ENCODE results near the gene MFGE8. TPM values are rescaled to one million over a fixed set of nuclear protein-coding genes. Genes with fewer than 3 reads are reported as not detected.

The MFGE8 gene
- polyA plus RNA-seq, 1 of the 3 experiments (the other 2 are of a cell fraction): 247 TPM

DNA sequence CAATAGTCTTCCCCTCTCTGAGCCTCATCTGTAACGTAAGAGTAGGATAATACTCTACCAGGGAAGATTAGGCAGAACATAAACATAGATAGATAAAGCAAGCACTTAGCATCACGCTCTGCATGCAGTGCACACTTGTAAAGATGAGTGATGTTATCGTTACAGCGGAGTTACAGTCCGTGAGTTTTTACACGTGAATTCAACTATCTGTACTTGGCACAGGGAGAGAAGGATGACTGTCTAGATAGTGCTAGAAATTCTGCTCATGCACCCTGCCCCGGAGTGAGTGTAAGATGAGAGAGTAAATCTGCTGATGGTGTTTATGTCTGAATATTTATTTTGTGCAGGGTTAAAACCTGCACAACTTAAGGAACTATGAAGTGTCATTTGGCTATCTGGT is 53.6 kb downstream of the MFGE8 start:
- Histone ChIP-seq H3K4me3 (ENCODE audit: low read depth in 2 of 2, low read length in 1 of 2) (no peak overlapping the region), H3K27me3 (ENCODE audit: insufficient read depth) (no peaks in the 10 kb centered on the region; the same call in 1 of the 2 replicates), H3K79me2 (ENCODE audit: insufficient read depth) (no peaks in the 10 kb centered on the region), H3K4me2 (no peak overlapping the region), H4K20me1 (ENCODE audit: insufficient read depth) (no peaks in the 10 kb centered on the region), H3F3A (replicated peaks; ENCODE audit: insufficient read depth) (no peaks in the 10 kb centered on the region), H3K9me3 (no peaks in the 10 kb centered on the region), H3K4me1 (ENCODE audit: control insufficient read depth in 1 of 2, insufficient read depth in 2 of 2, low read depth in 1 of 2, low read length in 1 of 2) (no peaks in the 10 kb centered on the region; a peak in 1 of 4 replicates), H3K27ac (ENCODE audit: low read depth in 2 of 2, low read length in 1 of 2) (no peak overlapping the region), H3K9me2 (no peaks in the 10 kb centered on the region), H3K9ac (no peak overlapping the region), H2AFZ (ENCODE audit: low read depth) (no peak overlapping the region), H3K36me3 (replicated peaks in 1 of 2; ENCODE audit: control insufficient read depth in 1 of 2, insufficient read depth in 2 of 2, low read length in 1 of 2) (no peaks in the 10 kb centered on the region)
- ChIA-PET POLR2A (interaction anchor here (1.2 kb wide), 1 partner anchor 31 kb away, joined by 3 read pairs; no protein-coding TSS in a partner anchor), CTCF (interaction anchor here (1.4 kb wide), 1 partner anchor 25 kb away, joined by 4 read pairs; no protein-coding TSS in a partner anchor)
- TF ChIP-seq, protein P1, sequence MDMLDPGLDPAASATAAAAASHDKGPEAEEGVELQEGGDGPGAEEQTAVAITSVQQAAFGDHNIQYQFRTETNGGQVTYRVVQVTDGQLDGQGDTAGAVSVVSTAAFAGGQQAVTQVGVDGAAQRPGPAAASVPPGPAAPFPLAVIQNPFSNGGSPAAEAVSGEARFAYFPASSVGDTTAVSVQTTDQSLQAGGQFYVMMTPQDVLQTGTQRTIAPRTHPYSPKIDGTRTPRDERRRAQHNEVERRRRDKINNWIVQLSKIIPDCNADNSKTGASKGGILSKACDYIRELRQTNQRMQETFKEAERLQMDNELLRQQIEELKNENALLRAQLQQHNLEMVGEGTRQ (IDR thresholded peaks at IDR 0.05; ENCODE audit: borderline replicate concordance, low read depth, low read length): no peak
- TF ChIP-seq FOSL2 (IDR thresholded peaks at IDR 0.05; ENCODE audit: borderline replicate concordance, low read depth) (no peak), RAD21 (IDR thresholded peaks at IDR 0.05; ENCODE audit: low read length) (no peak), JUND (IDR thresholded peaks at IDR 0.05) (no peak), TAF1 (IDR thresholded peaks at IDR 0.05; ENCODE audit: borderline replicate concordance, low read depth, low read length) (no peak), NFIC (IDR thresholded peaks at IDR 0.05; ENCODE audit: borderline replicate concordance) (no peak), MEF2A (IDR thresholded peaks at IDR 0.05; ENCODE audit: borderline replicate concordance, low read depth) (no peak), SMC3 (IDR thresholded peaks at IDR 0.05; ENCODE audit: low read depth, low read length) (no peak)
- TF ChIP-seq, protein P2, sequence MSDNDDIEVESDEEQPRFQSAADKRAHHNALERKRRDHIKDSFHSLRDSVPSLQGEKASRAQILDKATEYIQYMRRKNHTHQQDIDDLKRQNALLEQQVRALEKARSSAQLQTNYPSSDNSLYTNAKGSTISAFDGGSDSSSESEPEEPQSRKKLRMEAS (IDR thresholded peaks at IDR 0.05; ENCODE audit: low read depth): no peak
- TF ChIP-seq, protein P3, sequence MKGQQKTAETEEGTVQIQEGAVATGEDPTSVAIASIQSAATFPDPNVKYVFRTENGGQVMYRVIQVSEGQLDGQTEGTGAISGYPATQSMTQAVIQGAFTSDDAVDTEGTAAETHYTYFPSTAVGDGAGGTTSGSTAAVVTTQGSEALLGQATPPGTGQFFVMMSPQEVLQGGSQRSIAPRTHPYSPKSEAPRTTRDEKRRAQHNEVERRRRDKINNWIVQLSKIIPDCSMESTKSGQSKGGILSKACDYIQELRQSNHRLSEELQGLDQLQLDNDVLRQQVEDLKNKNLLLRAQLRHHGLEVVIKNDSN (IDR thresholded peaks at IDR 0.05; ENCODE audit: borderline replicate concordance, low read depth): no peak
- 17% methylated on average over 7 of the region's 7 CpGs for WGBS (ENCODE audit: low lambda C conversion rate)
- no peak for DNase-seq

DNA sequence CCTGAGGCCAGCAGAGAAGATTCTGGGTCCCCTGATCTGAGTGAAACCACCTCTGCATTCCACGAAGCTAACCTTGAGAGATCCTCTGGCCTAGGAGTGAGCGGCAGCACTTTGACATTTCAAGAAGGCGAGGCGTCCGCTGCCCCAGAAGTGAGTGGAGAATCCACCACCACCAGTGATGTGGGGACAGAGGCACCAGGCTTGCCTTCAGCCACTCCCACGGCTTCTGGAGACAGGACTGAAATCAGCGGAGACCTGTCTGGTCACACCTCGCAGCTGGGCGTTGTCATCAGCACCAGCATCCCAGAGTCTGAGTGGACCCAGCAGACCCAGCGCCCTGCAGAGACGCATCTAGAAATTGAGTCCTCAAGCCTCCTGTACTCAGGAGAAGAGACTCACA is 54.2 kb downstream of the MFGE8 start:
- H3K9me2 ChIP-seq: no peaks in the 10 kb centered on the region
- CTCF ChIA-PET: interaction anchor here (0.9 to 1.4 kb wide), 2 partner anchors 24 to 38 kb away, joined by 3 to 4 read pairs; no protein-coding TSS in a partner anchor

More for the DNA sequence above, 54.2 kb downstream of the MFGE8 start:
- Histone ChIP-seq H4K20me1 (ENCODE audit: insufficient read depth) (no peaks in the 10 kb centered on the region), H3K36me3 (replicated peaks in 1 of 2; ENCODE audit: control insufficient read depth in 1 of 2, insufficient read depth in 2 of 2, low read length in 1 of 2) (no peaks in the 10 kb centered on the region), H2AFZ (ENCODE audit: low read depth) (no peak overlapping the region), H3K4me2 (no peak overlapping the region), H3K9ac (no peak overlapping the region), H3K27ac (ENCODE audit: low read depth in 2 of 2, low read length in 1 of 2) (no peak overlapping the region), H3K27me3 (ENCODE audit: insufficient read depth) (no peaks in the 10 kb centered on the region; the same call in 1 of the 2 replicates), H3K9me3 (no peaks in the 10 kb centered on the region), H3K4me3 (ENCODE audit: low read depth in 2 of 2, low read length in 1 of 2) (no peak overlapping the region), H3F3A (replicated peaks; ENCODE audit: insufficient read depth) (no peaks in the 10 kb centered on the region), H3K4me1 (ENCODE audit: control insufficient read depth in 1 of 2, insufficient read depth in 2 of 2, low read depth in 1 of 2, low read length in 1 of 2) (no peaks in the 10 kb centered on the region; a peak in 1 of 4 replicates), H3K79me2 (ENCODE audit: insufficient read depth) (no peaks in the 10 kb centered on the region)
- no peak for DNase-seq
- WGBS (ENCODE audit: low lambda C conversion rate): 77% methylated on average over 6 of the region's 11 CpGs
- TF ChIP-seq FOSL2 (IDR thresholded peaks at IDR 0.05; ENCODE audit: borderline replicate concordance, low read depth): no peak
- TF ChIP-seq FOXJ3 (CRISPR knock-in tag; IDR thresholded peaks at IDR 0.05): no peak
- TF ChIP-seq RCOR1 (IDR thresholded peaks at IDR 0.05; ENCODE audit: low read length): no peak
- no peak for TF ChIP-seq NRF1 (IDR thresholded peaks at IDR 0.05; ENCODE audit: low read depth, low read length)
- POLR2A ChIA-PET: no interaction called here

Measured in SK-N-SH (cell line).